ENCODE data around the gene GRID2. TPM values are rescaled to one million over a fixed set of nuclear protein-coding genes. Genes with fewer than 3 reads are reported as not detected.

Gene GRID2
- total RNA-seq, result not detected

- no peak within 1 kb of the TSS for H3K4me3 ChIP-seq
- H3K9ac ChIP-seq (ENCODE audit: low read depth in 2 of 2, low read length in 2 of 2), result no peak within 1 kb of the TSS
- H3K9me3 ChIP-seq, result no peaks in the 10 kb centered on the region
- no peaks in the 10 kb centered on the region for H3K4me1 ChIP-seq
- DNase-seq, result no peak
- intact Hi-C loops (cut with DNase I), result no loop called here
- no peak for TF ChIP-seq CTCF (IDR thresholded peaks at IDR 0.05)
- no peak within 1 kb of the TSS for H3K27ac ChIP-seq
- H3K36me3 ChIP-seq, result no peaks in the 10 kb centered on the region
- peaks cover 38% of the 10 kb centered on the region for H3K27me3 ChIP-seq
Observed at GRCh38 chr4:92303621-92304027, at the start of gene GRID2. Gene GRID2, plus strand, starts transcription at chr4:92303966.

- H3K4me3 ChIP-seq, result no peak overlapping the region
- no peaks in the 10 kb centered on the region for H3K9me3 ChIP-seq
- no peaks in the 10 kb centered on the region for H3K36me3 ChIP-seq
- no peak for DNase-seq
- TF ChIP-seq CTCF (IDR thresholded peaks at IDR 0.05), result no peak
- H3K27me3 ChIP-seq, result no peaks in the 10 kb centered on the region
- no peak overlapping the region for H3K27ac ChIP-seq
- intact Hi-C loops (cut with DNase I), result no loop called here
- H3K4me1 ChIP-seq, result no peaks in the 10 kb centered on the region
- no peak overlapping the region for H3K9ac ChIP-seq (ENCODE audit: low read depth in 2 of 2, low read length in 2 of 2)
Observed at GRCh38 chr4:92253986-92254671, 49.6 kb upstream of the GRID2 start.

- H3K36me3 ChIP-seq, result no peaks in the 10 kb centered on the region
- no peaks in the 10 kb centered on the region for H3K9me3 ChIP-seq
- no peak overlapping the region for H3K9ac ChIP-seq (ENCODE audit: low read depth in 2 of 2, low read length in 2 of 2)
- intact Hi-C loops (cut with DNase I), result no loop called here
- no peaks in the 10 kb centered on the region for H3K27me3 ChIP-seq
- no peak for DNase-seq
- H3K4me3 ChIP-seq, result no peak overlapping the region
- H3K4me1 ChIP-seq, result no peaks in the 10 kb centered on the region
- H3K27ac ChIP-seq, result no peak overlapping the region
- no peak for TF ChIP-seq CTCF (IDR thresholded peaks at IDR 0.05)
Observed at GRCh38 chr4:92254767-92255442, 48.9 kb upstream of the GRID2 start.

- H3K4me1 ChIP-seq, result no peaks in the 10 kb centered on the region
- H3K9me3 ChIP-seq, result no peaks in the 10 kb centered on the region
- no peak overlapping the region for H3K9ac ChIP-seq (ENCODE audit: low read depth in 2 of 2, low read length in 2 of 2)
- DNase-seq, result no peak
- H3K27me3 ChIP-seq, result no peaks in the 10 kb centered on the region
- TF ChIP-seq CTCF (IDR thresholded peaks at IDR 0.05), result no peak
- no peak overlapping the region for H3K4me3 ChIP-seq
- no peak overlapping the region for H3K27ac ChIP-seq
- intact Hi-C loops (cut with DNase I), result no loop called here
- H3K36me3 ChIP-seq, result no peaks in the 10 kb centered on the region
Observed at GRCh38 chr4:92255920-92256244, 47.9 kb upstream of the GRID2 start.

GRCh38 chr4:92257931-92258857 lies 45.6 kb upstream of the GRID2 start:
- H3K4me1 ChIP-seq, result no peaks in the 10 kb centered on the region
- no peak overlapping the region for H3K4me3 ChIP-seq
- H3K9me3 ChIP-seq, result no peaks in the 10 kb centered on the region
- no peak overlapping the region for H3K27ac ChIP-seq
- H3K36me3 ChIP-seq, result no peaks in the 10 kb centered on the region
- no peak for TF ChIP-seq CTCF (IDR thresholded peaks at IDR 0.05)
- no peak for DNase-seq
- intact Hi-C loops (cut with DNase I), result no loop called here
- H3K9ac ChIP-seq (ENCODE audit: low read depth in 2 of 2, low read length in 2 of 2), result no peak overlapping the region
- no peaks in the 10 kb centered on the region for H3K27me3 ChIP-seq
